Measurements from ENCODE around the gene SORCS3. TPM values are rescaled to one million over a fixed set of nuclear protein-coding genes. Genes with fewer than 3 reads are reported as not detected.

The SORCS3 gene
- total and polyA plus RNA-seq, 7 donors = 0.15 to 1.1 (median 0.33) TPM; not detected in 2

- intact Hi-C loops (cut with DNase I) = no loop called here
- WGBS, 2 donors = 75 to 77% methylated on average over 2 of the region's 2 CpGs
- H3K4me1 ChIP-seq = no peaks in the 10 kb centered on the region
- TF ChIP-seq POLR2AphosphoS5 (IDR thresholded peaks at IDR 0.05) (no peak), POLR2A (IDR thresholded peaks at IDR 0.05) (no peak), CTCF (IDR thresholded peaks at IDR 0.05) (no peak), EP300 (IDR thresholded peaks at IDR 0.05) (no peak)
- no peak overlapping the region for H3K27ac ChIP-seq
- H3K9me3 ChIP-seq = no peaks in the 10 kb centered on the region
- peaks cover 0 to 8% (median 0%) of the 10 kb centered on the region in 3 donors for H3K27me3 ChIP-seq
- H3K4me3 ChIP-seq = no peak overlapping the region
- no peak for DNase-seq
- H3K36me3 ChIP-seq = no peaks in the 10 kb centered on the region
Observed at GRCh38 chr10:104617831-104618230, 23.3 kb upstream of the SORCS3 start.

GRCh38 chr10:104622175-104622574 lies 18.9 kb upstream of the SORCS3 start:
- no peaks in the 10 kb centered on the region for H3K36me3 ChIP-seq
- H3K4me3 ChIP-seq = no peak overlapping the region
- no peak for DNase-seq
- H3K9me3 ChIP-seq = peaks cover 0 to 2% (median 0%) of the 10 kb centered on the region in 4 donors
- TF ChIP-seq POLR2A (IDR thresholded peaks at IDR 0.05) (no peak), EP300 (IDR thresholded peaks at IDR 0.05) (no peak), CTCF (IDR thresholded peaks at IDR 0.05) (no peak), POLR2AphosphoS5 (IDR thresholded peaks at IDR 0.05) (no peak)
- peaks cover 0 to 8% (median 0%) of the 10 kb centered on the region in 3 donors for H3K27me3 ChIP-seq
- H3K4me1 ChIP-seq = no peaks in the 10 kb centered on the region
- H3K27ac ChIP-seq = no peak overlapping the region
- intact Hi-C loops (cut with DNase I) = no loop called here
- 91 to 94% methylated on average over 1 of the region's 1 CpG for WGBS, 2 donors

GRCh38 chr10:104622598-104623209 lies 18.4 kb upstream of the SORCS3 start:
- no peak for DNase-seq
- no peak overlapping the region for H3K27ac ChIP-seq
- peaks cover 0 to 2% (median 0%) of the 10 kb centered on the region in 4 donors for H3K9me3 ChIP-seq
- H3K4me3 ChIP-seq = no peak overlapping the region
- H3K27me3 ChIP-seq = peaks cover 0 to 8% (median 0%) of the 10 kb centered on the region in 3 donors
- no peaks in the 10 kb centered on the region for H3K36me3 ChIP-seq
- intact Hi-C loops (cut with DNase I) = no loop called here
- 33 to 37% methylated on average over 4 of the region's 4 CpGs for WGBS, 2 donors
- TF ChIP-seq CTCF (IDR thresholded peaks at IDR 0.05) = no peak
- no peak for TF ChIP-seq POLR2AphosphoS5 (IDR thresholded peaks at IDR 0.05)
- no peak for TF ChIP-seq POLR2A (IDR thresholded peaks at IDR 0.05)
- no peak for TF ChIP-seq EP300 (IDR thresholded peaks at IDR 0.05)
- H3K4me1 ChIP-seq = no peaks in the 10 kb centered on the region

DNA sequence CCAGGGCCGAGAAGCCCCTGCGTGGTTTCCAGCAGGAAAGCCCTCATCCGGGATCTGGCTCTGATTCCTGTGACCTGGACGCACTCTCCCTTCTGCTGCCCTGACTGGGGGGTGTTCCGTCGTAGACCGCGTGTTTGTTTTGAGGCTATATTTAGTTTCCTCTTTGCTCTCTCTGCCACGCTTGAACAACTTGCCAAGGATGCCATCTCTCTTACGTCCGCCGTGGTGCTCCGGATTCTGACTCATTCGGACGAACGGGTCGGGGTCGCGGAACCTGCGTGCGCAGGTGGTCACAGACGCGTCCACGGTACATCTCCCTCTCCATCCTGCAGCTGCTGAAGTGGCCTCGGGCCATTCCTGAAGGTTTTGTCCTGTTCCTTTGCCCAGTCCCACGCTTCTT lies 10.4 kb upstream of the SORCS3 start:
- peaks cover 0 to 2% (median 0%) of the 10 kb centered on the region in 4 donors for H3K9me3 ChIP-seq
- H3K4me3 ChIP-seq = no peak overlapping the region
- DNase-seq = no peak
- intact Hi-C loops (cut with DNase I) = no loop called here
- no peaks in the 10 kb centered on the region for H3K27me3 ChIP-seq
- H3K36me3 ChIP-seq = no peaks in the 10 kb centered on the region
- 85 to 86% methylated on average over 26 of the region's 26 CpGs for WGBS, 2 donors
- TF ChIP-seq EP300 (IDR thresholded peaks at IDR 0.05) (no peak), POLR2A (IDR thresholded peaks at IDR 0.05) (no peak), POLR2AphosphoS5 (IDR thresholded peaks at IDR 0.05) (no peak), CTCF (IDR thresholded peaks at IDR 0.05) (no peak)
- no peaks in the 10 kb centered on the region for H3K4me1 ChIP-seq
- no peak overlapping the region for H3K27ac ChIP-seq

- WGBS, 2 donors = 65 to 87% methylated on average over 3 of the region's 3 CpGs
Observed at GRCh38 chr10:104631946-104632345, 9.1 kb upstream of the SORCS3 start.

More at GRCh38 chr10:104631946-104632345, 9.1 kb upstream of the SORCS3 start:
- no peak overlapping the region for H3K27ac ChIP-seq
- H3K9me3 ChIP-seq = no peaks in the 10 kb centered on the region
- intact Hi-C loops (cut with DNase I) = no loop called here
- DNase-seq = no peak
- H3K27me3 ChIP-seq = no peaks in the 10 kb centered on the region
- TF ChIP-seq EP300 (IDR thresholded peaks at IDR 0.05) (no peak), POLR2AphosphoS5 (IDR thresholded peaks at IDR 0.05) (no peak), CTCF (IDR thresholded peaks at IDR 0.05) (no peak), POLR2A (IDR thresholded peaks at IDR 0.05) (no peak)
- no peaks in the 10 kb centered on the region for H3K36me3 ChIP-seq
- no peaks in the 10 kb centered on the region for H3K4me1 ChIP-seq
- no peak overlapping the region for H3K4me3 ChIP-seq

All from sigmoid colon (tissue), 7 donors.